Left forelimb (tissue), 1 donor: Measurements from ENCODE around the gene MYO3B.
"Not testable (repeated sequence)": the region's sequence is repeated elsewhere in the genome, so short reads cannot be mapped to it uniquely, and the experiment has no call there.

Source experiments
- DNase-seq: peaks from one replicate; pipeline ENCODE4 v3.0.0-alpha.2; 2018; ENCODE audit warnings: low spot score

Gene MYO3B

DNA sequence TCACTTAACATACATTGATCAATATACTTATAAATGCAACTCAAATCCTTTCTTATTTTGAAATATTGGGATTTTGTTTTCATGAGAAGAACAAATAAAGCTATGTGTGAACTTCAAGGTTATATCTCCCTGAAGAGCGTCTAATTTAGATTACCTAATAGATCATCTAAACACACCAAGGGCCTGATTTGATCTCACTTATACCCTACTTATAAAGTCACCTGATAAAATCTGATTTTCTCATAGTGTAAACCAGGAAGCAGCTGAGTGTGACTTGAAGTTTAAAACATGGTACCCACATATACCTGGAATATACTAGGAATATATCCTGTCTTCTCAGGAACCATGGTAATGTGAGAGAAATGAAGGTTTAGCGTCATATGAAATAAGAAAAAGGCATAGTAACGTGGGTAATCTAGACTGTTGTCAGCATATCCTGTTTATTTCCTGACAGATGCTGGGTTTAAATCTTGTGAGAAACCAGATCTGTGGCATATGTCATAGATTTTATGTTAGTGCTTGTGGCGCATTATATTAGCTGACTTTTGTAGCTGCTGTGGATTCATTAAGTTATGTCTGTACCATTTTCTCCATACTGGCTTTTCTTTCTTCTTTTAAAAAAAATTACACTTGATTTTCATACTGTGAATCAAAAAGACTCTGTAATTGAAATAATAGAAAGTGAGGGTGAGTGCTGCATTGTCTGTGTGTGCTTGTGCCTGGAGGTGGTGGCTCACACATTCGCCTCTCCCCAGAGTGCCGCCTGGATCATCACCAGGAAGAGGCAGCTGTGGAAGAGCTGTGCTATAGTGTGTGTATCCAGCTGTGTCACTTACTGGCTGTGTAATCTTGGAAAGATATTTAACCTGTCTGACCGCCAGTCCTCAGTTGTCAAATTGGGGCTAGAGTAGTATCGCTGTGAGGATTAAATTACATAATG is 164.0 kb downstream of the MYO3B start:
- no peak for DNase-seq

GRCh38 chr2:170344663-170345346 is 166.9 kb downstream of the MYO3B start:
- DNase-seq, result no peak

DNA sequence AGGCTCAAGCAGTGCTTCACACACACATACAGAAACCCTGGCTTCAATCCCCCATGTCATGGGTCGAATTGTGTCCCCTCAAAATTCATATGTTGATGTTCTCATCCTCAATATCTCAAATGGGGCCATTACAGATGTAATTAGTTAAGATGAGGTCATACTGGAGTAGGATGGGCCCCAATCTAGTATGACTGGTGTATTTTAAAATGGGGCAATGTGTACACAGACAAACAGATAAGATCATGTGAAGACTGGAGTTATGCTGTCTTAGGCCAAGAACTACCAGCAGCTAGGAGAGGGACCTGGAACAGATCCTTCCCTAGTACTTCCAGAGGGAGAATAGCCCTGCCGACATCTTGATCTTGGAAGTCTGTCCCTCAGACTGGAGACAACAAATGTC is 167.7 kb downstream of the MYO3B start:
- DNase-seq, result no peak

DNA sequence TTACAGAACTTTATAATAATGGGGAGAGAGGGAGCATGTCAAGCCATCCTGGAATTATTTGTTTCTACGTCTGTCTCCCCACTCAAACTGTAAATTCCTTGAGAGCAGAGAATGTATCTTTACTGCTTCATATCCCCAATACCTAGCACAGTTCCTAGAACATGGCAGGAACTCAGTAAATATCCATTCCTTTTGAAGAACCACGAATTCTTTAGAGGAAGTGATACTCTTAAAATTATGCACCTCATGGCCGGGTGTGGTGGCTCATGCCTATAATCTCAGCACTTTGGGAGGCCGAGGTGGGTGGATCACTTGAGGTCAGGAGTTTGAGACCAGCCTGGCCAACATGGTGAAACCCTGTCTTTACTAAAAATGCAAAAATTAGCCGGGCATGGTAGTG is 171.3 kb downstream of the MYO3B start:
- DNase-seq, result not testable (repeated sequence)

DNA sequence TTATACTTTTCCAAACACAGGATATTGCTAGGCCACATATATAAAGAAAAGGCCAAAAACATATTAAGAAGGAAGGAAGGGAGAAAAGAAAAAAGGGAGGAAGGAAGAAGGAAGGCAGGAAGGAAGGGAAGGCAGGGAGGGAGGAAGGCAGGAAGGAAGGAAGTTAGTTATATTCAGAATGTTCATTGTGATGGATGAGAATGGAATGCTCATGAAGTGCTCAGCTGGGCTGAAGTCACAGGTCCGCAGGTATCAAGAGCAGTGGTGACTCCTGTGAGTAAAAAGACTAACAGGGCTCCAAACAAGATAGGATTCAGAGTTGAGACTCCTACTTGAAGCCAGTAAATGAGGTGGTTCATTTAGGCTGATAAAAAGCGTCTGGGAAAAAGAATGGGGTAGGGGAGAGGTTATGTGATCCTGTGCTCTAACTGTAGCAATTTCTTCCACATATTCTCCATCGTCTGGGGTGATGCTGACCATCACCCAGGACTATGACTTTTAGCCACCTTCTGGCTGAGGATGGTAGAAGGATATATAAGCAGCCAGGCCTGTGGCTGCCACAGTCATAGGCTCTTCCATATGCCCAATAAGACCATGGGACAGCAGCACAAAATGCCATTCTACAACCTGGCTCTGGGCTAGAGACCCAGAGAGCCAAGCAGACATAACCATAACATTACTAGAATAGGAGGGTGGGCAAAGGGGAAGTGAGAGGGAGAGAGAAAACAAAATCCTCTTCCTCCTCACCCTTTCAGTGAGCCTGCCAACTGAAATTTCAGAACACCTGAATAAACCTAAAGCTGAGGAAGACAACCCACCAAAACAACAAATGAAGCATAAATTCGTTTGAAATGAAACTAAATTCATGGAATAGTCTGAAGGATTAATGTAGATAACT is 173.2 kb downstream of the MYO3B start:
- no peak for DNase-seq

GRCh38 chr2:170353723-170354122 is 175.8 kb downstream of the MYO3B start:
- DNase-seq, result no peak

DNA sequence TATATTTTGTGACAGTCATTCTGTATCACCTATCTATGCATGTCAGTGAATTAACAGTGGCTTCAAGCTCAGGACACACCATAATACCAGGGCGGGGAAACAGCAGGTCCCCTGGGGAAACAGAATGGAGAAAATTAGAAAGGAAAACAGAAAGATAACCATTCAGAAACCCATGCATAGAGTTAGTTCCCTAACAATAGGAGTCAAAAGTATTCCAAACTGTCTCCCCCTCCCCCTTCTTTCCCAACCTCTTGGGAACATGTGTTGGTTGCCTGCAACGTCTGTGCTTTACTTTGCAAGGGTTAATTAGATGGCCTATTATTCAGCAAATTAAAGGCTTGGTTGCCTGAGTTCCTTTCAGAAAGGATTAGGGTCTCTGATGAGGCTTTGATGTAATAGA is 176.4 kb downstream of the MYO3B start:
- no peak for DNase-seq

DNA sequence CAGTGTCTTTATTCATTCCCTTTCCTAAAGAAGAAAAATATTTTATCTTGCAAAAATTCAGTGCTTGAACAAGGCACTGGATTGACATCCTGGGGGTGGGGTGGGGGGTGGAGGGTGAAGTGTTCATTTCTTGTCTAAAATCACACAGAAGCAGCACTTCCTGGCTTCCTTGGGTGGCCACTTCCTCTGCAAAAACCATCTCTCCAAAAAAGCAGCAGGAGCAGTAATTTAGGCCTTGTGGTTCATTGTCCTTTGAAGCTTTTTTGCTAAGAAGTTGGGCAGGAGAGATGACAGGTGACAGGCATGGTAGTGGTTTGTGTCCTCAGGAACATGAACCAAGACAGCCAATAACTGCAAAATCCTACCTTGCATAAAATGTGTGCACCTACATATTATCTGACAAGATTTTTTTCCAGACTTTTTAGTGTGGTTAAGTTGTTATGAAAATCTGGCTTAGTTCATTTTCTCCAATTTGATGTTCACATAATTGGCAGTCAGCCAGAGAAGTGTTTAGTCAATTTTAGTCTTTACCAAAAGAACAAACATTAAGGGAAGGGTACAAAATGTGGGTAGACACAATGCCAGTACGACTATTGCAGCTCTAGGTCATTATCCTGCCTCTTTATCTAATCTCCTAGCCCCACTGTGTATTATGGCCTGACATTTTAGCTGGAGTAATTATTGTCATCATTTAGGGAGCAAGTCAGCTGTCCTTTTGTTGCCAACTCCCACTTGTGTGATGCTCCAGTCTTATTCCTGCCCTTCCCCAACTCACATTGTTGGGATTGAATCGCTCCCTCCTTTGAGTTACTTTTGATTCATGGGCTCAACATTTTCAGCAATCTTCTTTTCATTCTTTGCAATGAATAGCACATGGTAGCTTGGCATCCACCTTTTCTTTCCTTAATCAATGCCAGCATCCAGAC is 177.2 kb downstream of the MYO3B start:
- no peak for DNase-seq

DNA sequence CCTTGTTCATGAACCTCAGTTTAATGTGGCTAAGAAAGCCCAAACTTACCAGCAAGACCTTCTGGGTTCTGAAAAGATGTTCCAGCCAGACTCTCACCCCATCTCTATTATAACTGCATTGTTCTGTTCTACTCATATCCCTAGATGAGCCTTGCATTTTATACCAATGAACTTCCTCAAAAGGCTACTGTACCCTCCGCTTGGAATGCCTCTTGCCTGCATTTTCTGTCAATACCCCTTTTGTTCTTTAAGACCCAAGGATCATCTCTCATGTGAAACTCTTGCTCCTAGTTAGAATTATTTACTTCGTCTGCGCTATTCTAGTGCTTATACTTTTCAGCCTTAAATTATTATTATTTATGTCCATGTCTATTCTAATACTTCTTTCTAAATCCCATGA is 181.5 kb downstream of the MYO3B start:
- no peak for DNase-seq

DNA sequence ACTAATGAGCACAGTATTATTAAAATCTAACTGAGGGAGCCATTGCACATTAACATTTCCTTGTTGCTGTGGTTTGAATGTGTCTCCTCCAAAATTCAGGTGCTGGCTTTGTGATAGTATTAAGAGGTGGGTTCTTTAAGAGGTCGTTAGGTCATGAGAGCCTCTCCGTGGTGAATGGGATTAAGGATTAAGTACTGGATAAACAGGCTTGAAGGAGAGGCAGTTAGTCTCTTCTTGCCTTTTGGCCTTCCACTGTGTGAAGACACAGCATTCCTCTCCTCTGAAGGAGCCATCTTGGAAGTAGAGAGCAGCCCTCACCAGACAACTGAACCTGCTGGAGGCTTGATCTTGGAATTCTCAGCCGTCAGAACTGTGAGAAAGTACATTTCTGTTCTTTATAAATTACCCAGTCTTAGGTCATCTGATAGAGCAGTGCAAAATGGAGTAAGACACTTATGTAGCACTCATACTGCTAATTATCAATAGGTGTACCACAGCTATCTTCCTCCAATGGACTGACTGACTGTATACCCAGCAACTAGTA is 182.7 kb downstream of the MYO3B start:
- no peak for DNase-seq

- DNase-seq, result no peak
These were observed 183.4 kb downstream of the MYO3B start for GRCh38 chr2:170361090-170361936.

DNA sequence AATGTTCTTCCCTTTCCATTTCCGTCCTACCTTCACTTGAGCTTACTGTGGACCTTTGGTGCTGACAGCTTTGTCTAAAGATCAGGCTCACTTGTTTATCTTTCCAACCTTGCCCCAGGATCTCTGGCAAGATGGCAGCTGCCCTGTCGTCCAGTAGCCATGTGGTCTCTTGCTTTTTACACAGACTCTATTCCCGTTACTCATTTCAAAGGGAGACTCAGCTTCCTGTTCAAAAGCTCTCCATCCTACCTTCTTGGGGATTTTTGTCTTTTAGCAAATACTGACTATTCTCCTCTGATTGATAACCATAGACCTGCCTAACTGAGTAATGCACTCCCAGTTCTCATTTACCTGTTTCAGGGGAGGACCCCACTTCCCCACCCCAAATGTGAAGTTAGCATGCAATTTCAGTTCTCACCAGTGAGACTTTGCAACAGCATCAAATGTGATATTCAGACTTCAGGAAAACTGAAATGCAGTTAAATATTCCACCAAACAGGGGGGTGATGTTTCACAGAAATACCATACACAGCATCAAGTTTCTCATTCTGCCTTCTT is 184.4 kb downstream of the MYO3B start:
- DNase-seq, result no peak

- no peak for DNase-seq
These were observed 185.1 kb downstream of the MYO3B start for GRCh38 chr2:170362871-170363631.

DNA sequence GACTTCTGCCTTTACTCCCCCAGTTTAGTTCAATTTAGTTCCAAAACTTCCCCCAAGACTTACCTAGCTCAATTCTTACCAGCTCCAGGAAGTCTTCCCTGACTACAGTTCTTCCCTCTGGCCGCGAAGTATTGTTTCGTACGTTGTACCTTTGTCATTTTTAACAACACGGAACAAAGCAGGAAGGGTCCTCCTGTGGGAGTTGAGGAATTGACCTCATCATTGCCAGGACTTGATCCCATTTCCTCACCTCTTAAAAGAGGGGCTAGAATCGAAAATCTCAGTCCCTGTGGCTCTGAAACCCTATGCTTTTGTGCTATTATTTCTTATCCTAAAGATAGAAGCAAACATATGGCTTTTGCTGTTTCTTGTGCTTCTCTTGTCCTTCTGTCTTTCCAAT is 187.1 kb downstream of the MYO3B start:
- no peak for DNase-seq

DNA sequence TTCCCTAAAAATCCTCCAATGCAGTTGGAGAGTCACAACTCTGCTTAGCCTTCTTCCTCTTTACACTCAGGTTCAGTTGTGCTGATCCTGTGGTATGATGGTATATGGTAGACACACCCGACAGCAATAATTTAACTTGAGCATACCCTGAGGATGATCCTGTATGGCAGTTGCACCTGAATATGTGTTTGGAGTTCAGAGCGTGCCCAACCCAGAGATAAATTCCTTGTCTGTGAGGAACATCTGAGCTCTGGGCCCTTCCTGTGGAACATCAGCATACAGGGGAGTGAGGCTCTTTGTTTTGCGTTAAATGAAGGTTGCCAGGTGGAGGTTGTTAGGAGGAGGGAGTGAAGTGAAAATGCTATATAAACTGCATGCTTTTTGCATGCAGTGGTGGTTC is 187.7 kb downstream of the MYO3B start:
- DNase-seq, result no peak

- no peak for DNase-seq
These were observed 190.4 kb downstream of the MYO3B start for GRCh38 chr2:170368370-170368769.

DNA sequence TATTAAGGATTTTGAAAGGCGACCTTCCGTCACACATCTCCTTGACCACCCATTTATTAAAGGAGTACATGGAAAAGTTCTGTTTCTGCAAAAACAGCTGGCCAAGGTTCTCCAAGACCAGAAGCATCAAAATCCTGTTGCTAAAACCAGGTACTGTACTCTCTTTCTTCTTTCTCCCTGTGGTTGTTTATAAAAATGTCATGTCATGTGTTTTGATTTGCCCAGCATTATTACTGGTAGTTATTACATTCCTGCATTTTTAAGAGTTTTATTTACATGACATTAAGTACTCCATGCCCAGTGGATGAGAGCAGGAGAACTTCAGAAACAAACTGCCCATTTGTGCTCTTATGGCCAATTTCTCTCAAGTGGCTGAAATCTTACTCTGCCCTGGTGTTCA is 191.3 kb downstream of the MYO3B start:
- no peak for DNase-seq

- DNase-seq, result no peak
These were observed 191.9 kb downstream of the MYO3B start for GRCh38 chr2:170369894-170370293.
